GM23338 (cell line): ENCODE data around the gene PPP2R3B. TPM values are rescaled to one million over a fixed set of nuclear protein-coding genes. Genes with fewer than 3 reads are reported as not detected.

ENCODE experiments used
- ATAC-seq: fragments of 200-7000 bp; cut with Tn5 transposase; 3 replicates; pipeline ENCODE4 v1.9.1; 2020
- DNase-seq: peaks from one replicate; pipeline ENCODE4 v3.0.0-alpha.2; 2015; ENCODE audit warnings: low spot score
- H2AFZ ChIP-seq: fragments of 200-600 bp; sonication (generic); 2 replicates; pipeline ENCODE4 v1.8.0; 2016; ENCODE audit warnings: antibody characterized with exemption, mild to moderate bottlenecking, moderate library complexity
- H3F3A ChIP-seq: fragments of 200-600 bp; sonication (generic); replicated peaks from 2 replicates; pipeline ENCODE4 v1.8.0; 2017; ENCODE audit warnings: antibody characterized with exemption, mixed run types, low read depth
- H3K27ac ChIP-seq: fragments of 200-600 bp; sonication (generic); 2 replicates; pipeline ENCODE4 v1.6.1; 2016; ENCODE audit warnings: low read depth
- H3K27me3 ChIP-seq: fragments of 200-600 bp; sonication (generic); 2 replicates; pipeline ENCODE4 v1.8.0; 2016; ENCODE audit warnings: mild to moderate bottlenecking, mixed run types, moderate library complexity; ENCODE audit not compliant: insufficient read depth
- H3K36me3 ChIP-seq: fragments of 200-600 bp; sonication (generic); 2 replicates; pipeline ENCODE4 v1.8.0; 2016; ENCODE audit warnings: mild to moderate bottlenecking; ENCODE audit not compliant: insufficient read depth
- H3K4me1 ChIP-seq: fragments of 200-600 bp; sonication (generic); 2 replicates; pipeline ENCODE4 v1.8.0; 2016; ENCODE audit warnings: mild to moderate bottlenecking, moderate library complexity; ENCODE audit not compliant: insufficient read depth
- H3K4me2 ChIP-seq: fragments of 200-600 bp; sonication (generic); 2 replicates; pipeline ENCODE4 v1.7.1; 2017; ENCODE audit warnings: mixed run types
- H3K4me3 ChIP-seq: fragments of 200-600 bp; sonication (generic); 2 replicates; pipeline ENCODE4 v1.6.1; 2016; ENCODE audit warnings: mixed run types
- H3K79me2 ChIP-seq: fragments of 200-600 bp; sonication (generic); replicated peaks from 2 replicates; pipeline ENCODE4 v1.8.0; 2017; ENCODE audit warnings: mild to moderate bottlenecking; ENCODE audit not compliant: insufficient read depth
- H3K9me2 ChIP-seq: fragments of 200-600 bp; sonication (generic); 2 replicates; pipeline ENCODE4 v1.8.0; 2017; ENCODE audit not compliant: insufficient read depth
- H4K20me1 ChIP-seq: fragments of 200-600 bp; sonication (generic); replicated peaks from 2 replicates; pipeline ENCODE4 v1.8.0; 2017; ENCODE audit warnings: mild to moderate bottlenecking; ENCODE audit not compliant: insufficient read depth
- H3K27ac Mint-ChIP-seq: 2 replicates; pipeline ENCODE4 v1.8.0; 2020; ENCODE audit warnings: inconsistent platforms, mild to moderate bottlenecking, moderate library complexity, mixed read lengths
- H3K27me3 Mint-ChIP-seq: 3 replicates; pipeline ENCODE4 v1.8.0; 2022; ENCODE audit warnings: low read depth, mild to moderate bottlenecking, moderate library complexity, mixed read lengths, inconsistent platforms; ENCODE audit not compliant: insufficient read depth, poor library complexity
- H3K36me3 Mint-ChIP-seq: 3 replicates; pipeline ENCODE4 v1.8.0; 2021; ENCODE audit warnings: low read depth, mild to moderate bottlenecking, inconsistent platforms, moderate library complexity, mixed read lengths
- H3K4me1 Mint-ChIP-seq: 3 replicates; pipeline ENCODE4 v1.8.0; 2020; ENCODE audit warnings: mild to moderate bottlenecking, inconsistent platforms, mixed read lengths
- H3K4me3 Mint-ChIP-seq: 3 replicates; pipeline ENCODE4 v1.8.0; 2021; ENCODE audit warnings: moderate library complexity, mild to moderate bottlenecking, inconsistent platforms, mixed read lengths
- H3K9me3 Mint-ChIP-seq: 3 replicates; pipeline ENCODE4 v1.8.0; 2020; ENCODE audit warnings: moderate library complexity, mild to moderate bottlenecking, inconsistent platforms, mixed read lengths
- CREB1 ChIP-seq: fragments of 250-450 bp; sonication (Bioruptor Pico); IDR thresholded peaks from 2 replicates; pipeline ENCODE4 v1.5.0; 2020; ENCODE audit warnings: low read depth, mild to moderate bottlenecking, moderate library complexity
- CTCF ChIP-seq, 2 experiments: fragments of 200-600 bp in 1 of 2; sonication (generic) in 1 of 2; conservative IDR thresholded peaks; 2 replicates each; pipeline versions ENCODE4 v1.5.1 to v1.6.1; 2016 to 2017; ENCODE audit warnings: antibody characterized with exemption in 2 of 2, low read depth in 2 of 2, mild to moderate bottlenecking in 2 of 2, moderate library complexity in 1 of 2
- ETS1 ChIP-seq: IDR thresholded peaks from 2 replicates; pipeline ENCODE4 v1.6.1; 2016; ENCODE audit warnings: antibody characterized with exemption
- EZH2 ChIP-seq: fragments of 200-600 bp; sonication (generic); IDR thresholded peaks from one replicate; pipeline ENCODE4 v1.8.0; 2017; ENCODE audit warnings: antibody characterized with exemption, mild to moderate bottlenecking, low read depth; ENCODE audit not compliant: unreplicated experiment
- EZH2phosphoT487 ChIP-seq: fragments of 200-600 bp; sonication (generic); IDR thresholded peaks from one replicate; pipeline ENCODE4 v1.8.1; 2018; ENCODE audit warnings: antibody characterized with exemption; ENCODE audit not compliant: unreplicated experiment
- JUNB ChIP-seq: IDR thresholded peaks from one replicate; pipeline ENCODE4 v1.6.1; 2016; ENCODE audit warnings: antibody characterized with exemption; ENCODE audit not compliant: unreplicated experiment
- NANOG ChIP-seq: IDR thresholded peaks from 2 replicates; pipeline ENCODE4 v1.6.1; 2016; ENCODE audit warnings: antibody characterized with exemption, borderline replicate concordance
- POLR2AphosphoS5 ChIP-seq: IDR thresholded peaks from 2 replicates; pipeline ENCODE4 v1.6.1; 2016; ENCODE audit warnings: antibody characterized with exemption, low read depth
- REST ChIP-seq: IDR thresholded peaks from one replicate; pipeline ENCODE4 v1.6.1; 2018; ENCODE audit warnings: antibody characterized with exemption; ENCODE audit not compliant: unreplicated experiment
- STAT1 ChIP-seq: IDR thresholded peaks from one replicate; pipeline ENCODE4 v1.6.1; 2016; ENCODE audit warnings: antibody characterized with exemption; ENCODE audit not compliant: unreplicated experiment
- ZNF114 ChIP-seq: fragments of 250-450 bp; sonication (Bioruptor Pico); IDR thresholded peaks from 2 replicates; pipeline ENCODE4 v1.5.0; 2020; ENCODE audit warnings: mild to moderate bottlenecking, moderate library complexity
- ZNF331 ChIP-seq: fragments of 250-450 bp; sonication (Bioruptor Pico); IDR thresholded peaks from 2 replicates; pipeline ENCODE4 v1.5.0; 2020; ENCODE audit warnings: low read depth, mild to moderate bottlenecking, moderate library complexity
- ZNF462 ChIP-seq: fragments of 250-450 bp; sonication (Bioruptor Pico); IDR thresholded peaks from 2 replicates; pipeline ENCODE4 v1.5.0; 2020; ENCODE audit warnings: mild to moderate bottlenecking, moderate library complexity
- polyA plus RNA-seq: library from polyadenylated mRNA; unstranded; fragments of >200 nt; fragmentation: Nextera tagmentation; extraction: Ambion mirVana; gene quantifications from 2 replicates; pipeline ENCODE4 v1.2.1, GENCODE V29; 2016
- total RNA-seq: library from RNA; depleted of rRNA; stranded (reverse); fragments of >200 nt; shearing (Covaris generic); gene quantifications from 2 replicates; pipeline ENCODE4 v1.2.3, GENCODE V29; 2014

Gene PPP2R3B
- total and polyA plus RNA-seq, 2 experiments from 2014 or later = 50.1 to 104 TPM

GRCh38 chrX:287670-288069 is 99.0 kb downstream of the PPP2R3B start:
- Histone ChIP-seq H4K20me1 (peaks cover 30% of the 10 kb centered on the region), H3K4me3 (no peak overlapping the region), H3K79me2 (peaks cover 56% of the 10 kb centered on the region), H2AFZ (no peak overlapping the region), H3K27ac (no peak overlapping the region), H3K36me3 (peaks cover 72% of the 10 kb centered on the region), H3F3A (peaks cover 30% of the 10 kb centered on the region), H3K9me2 (no peaks in the 10 kb centered on the region), H3K4me2 (no peak overlapping the region), H3K27me3 (no peaks in the 10 kb centered on the region), H3K4me1 (no peaks in the 10 kb centered on the region; the same call in 1 of the 2 replicates)
- no peak overlapping the region for H3K4me3 Mint-ChIP-seq
- H3K27me3 Mint-ChIP-seq = peaks cover 8% of the 10 kb centered on the region
- no peak overlapping the region for H3K27ac Mint-ChIP-seq
- ATAC-seq (no peak), DNase-seq (no peak)
- H3K36me3 Mint-ChIP-seq = peaks cover 88% of the 10 kb centered on the region
- H3K4me1 Mint-ChIP-seq = peaks cover 21% of the 10 kb centered on the region
- peaks cover 5% of the 10 kb centered on the region; the same call in 1 of the 3 replicates for H3K9me3 Mint-ChIP-seq
- TF ChIP-seq REST (no peak), EZH2 (no peak), POLR2AphosphoS5 (no peak), ZNF331 (CRISPR knock-in tag) (no peak), ZNF462 (no peak), EZH2phosphoT487 (no peak), NANOG (no peak), ETS1 (no peak), ZNF114 (CRISPR knock-in tag) (no peak), CREB1 (no peak), STAT1 (no peak), CTCF (conservative IDR thresholded peaks at IDR 0.05; ENCODE audit: low read depth in 2 of 2) (no peak), JUNB (no peak)
